GM19372 (cell line): ENCODE measurements around the gene ANGPTL2.

Source experiments
- ATAC-seq: cut with Tn5 transposase; IDR thresholded peaks from one replicate; pipeline ENCODE4 v1.9.1; 2021; ENCODE audit warnings: mild to moderate bottlenecking, low read depth, moderate library complexity; ENCODE audit not compliant: unreplicated experiment

ANGPTL2 gene

GRCh38 chr9:127058011-127058644 lies 64.3 kb downstream of the ANGPTL2 start:
- no peak for ATAC-seq

GRCh38 chr9:127056446-127056845 lies 66.0 kb downstream of the ANGPTL2 start:
- ATAC-seq: no peak

- ATAC-seq: no peak
These were observed 66.6 kb downstream of the ANGPTL2 start for GRCh38 chr9:127055745-127056402.

GRCh38 chr9:127053960-127054359 lies 68.5 kb downstream of the ANGPTL2 start:
- no peak for ATAC-seq

GRCh38 chr9:127053057-127053821 lies 69.2 kb downstream of the ANGPTL2 start:
- ATAC-seq: no peak

- ATAC-seq: no peak
These were observed 70.4 kb downstream of the ANGPTL2 start for GRCh38 chr9:127051881-127052595.

GRCh38 chr9:127050591-127051001 lies 71.8 kb downstream of the ANGPTL2 start:
- no peak for ATAC-seq

GRCh38 chr9:127050152-127050551 lies 72.3 kb downstream of the ANGPTL2 start:
- ATAC-seq: no peak

GRCh38 chr9:127049581-127049980 lies 72.9 kb downstream of the ANGPTL2 start:
- ATAC-seq: no peak

- no peak for ATAC-seq
These were observed 73.4 kb downstream of the ANGPTL2 start for GRCh38 chr9:127049044-127049443.

- no peak for ATAC-seq
These were observed 74.5 kb downstream of the ANGPTL2 start for GRCh38 chr9:127047971-127048370.

GRCh38 chr9:127045148-127045547 lies 77.3 kb downstream of the ANGPTL2 start:
- no peak for ATAC-seq

GRCh38 chr9:127039492-127039891 lies 82.9 kb downstream of the ANGPTL2 start:
- no peak for ATAC-seq

- ATAC-seq: no peak
These were observed 83.9 kb downstream of the ANGPTL2 start for GRCh38 chr9:127038531-127038930.
